Activated naive CD4-positive, alpha-beta T cell treated with anti-CD3 and anti-CD28 coated beads, Interleukin-2, amount 10 ng/mL, durations not matched to agents 5 hours and 36 hours (primary cell): ENCODE measurements around the gene COLEC11. TPM values are rescaled to one million over a fixed set of nuclear protein-coding genes. Genes with fewer than 3 reads are reported as not detected.

ENCODE experiments used
- total RNA-seq, 2 experiments: library from RNA; stranded (reverse); gene quantifications; one replicate each; pipeline ENCODE4 v1.2.3, GENCODE V29; 2021

The COLEC11 gene
- total RNA-seq = under 1 TPM in 1 of 2 experiments, not detected in 1; 0.34 TPM

GRCh38 chr2:3594493-3595281, at the start of gene COLEC11:
TSS of gene COLEC11 (plus strand) at chr2:3595112. CDS start at chr2:3604341, 9,229 bp downstream.

DNA sequence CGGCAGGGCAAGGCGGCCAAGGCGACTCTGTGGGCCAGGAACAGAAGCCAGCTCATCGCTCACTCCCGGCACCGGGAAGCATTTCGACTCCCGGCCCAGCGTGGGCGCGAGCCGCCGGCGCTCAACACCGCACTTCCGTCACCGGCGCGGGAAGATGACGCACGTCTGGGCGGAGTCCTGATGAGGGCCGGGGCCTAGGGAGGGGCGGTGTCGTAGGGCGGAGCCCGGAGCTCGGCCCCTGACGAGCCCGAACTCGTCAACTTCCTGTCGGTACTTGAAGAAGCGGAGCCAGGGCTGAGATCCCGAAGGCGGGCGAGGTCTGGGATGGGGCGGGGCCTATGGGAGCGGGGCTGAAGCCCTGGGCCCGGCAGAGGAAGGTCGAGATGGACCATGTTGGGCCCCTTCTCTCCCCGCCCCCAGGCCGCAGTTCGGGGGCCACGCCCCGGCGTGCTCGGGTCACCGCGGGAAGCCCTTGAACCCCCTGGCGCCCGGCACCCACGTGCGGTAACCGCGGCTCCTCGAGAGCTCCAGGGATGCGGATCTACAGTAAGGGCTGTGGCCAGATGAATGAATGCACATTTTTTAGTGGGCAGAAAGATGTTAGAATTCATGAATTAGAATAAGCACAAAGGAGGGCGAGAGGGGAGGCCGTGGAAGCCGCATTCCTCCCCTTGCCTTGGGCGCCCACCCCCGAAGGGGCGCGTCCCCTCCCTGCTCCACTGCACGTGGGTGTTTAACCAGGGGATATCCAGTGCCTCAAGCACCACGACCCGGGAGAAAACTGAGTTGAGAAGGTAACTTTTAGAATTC, 36.5 kb upstream of the COLEC11 start, which contains the start of gene RNASEH1:
RNASEH1 (minus strand) TSS at position 129 of the 810 bp plus-strand sequence; CDS start at position 56, 73 bp downstream.

GRCh38 chr2:3657881-3658280, 63.0 kb downstream of the COLEC11 start, which contains the start of gene ALLC:
TSS of gene ALLC (plus strand) at chr2:3658200. CDS start at chr2:3671158, 12,958 bp downstream.

Other genes starting within 250 kb of the COLEC11 start
- gene EIPR1, start 217.3 kb upstream of the COLEC11 start, total RNA-seq = 10 to 100 TPM; 33.7 to 35.9 TPM
- 10 to 100 TPM; 80.1 to 83.3 TPM for gene TRAPPC12, start 215.4 kb upstream of the COLEC11 start, total RNA-seq
- gene ADI1, start 75.6 kb upstream of the COLEC11 start, total RNA-seq = 10 to 100 TPM; 36.3 to 40.6 TPM
- 10 to 100 TPM; 19.3 to 21.3 TPM for gene RNASEH1, start 36.8 kb upstream of the COLEC11 start, total RNA-seq
- gene RPS7, start 19.9 kb upstream of the COLEC11 start, total RNA-seq = 1,000 to 10,000 TPM; 1,576 to 1,694 TPM
- gene ALLC, start 63.1 kb downstream of the COLEC11 start, total RNA-seq = not detected
- gene DCDC2C, start 108.5 kb downstream of the COLEC11 start, total RNA-seq = not detected